Body of pancreas (tissue), 4 donors: ENCODE data around the gene FLNC.

Experiments used
- CTCF ChIP-seq, 7 experiments: fragments of 450-650 bp in 4 of 7; fragments of 200-600 bp in 3 of 7; sonication (generic) in 3 of 7; IDR thresholded peaks; one replicate each; pipeline ENCODE4 v1.5.1; 2016 to 2019; ENCODE audit warnings: antibody characterized with exemption in 7 of 7
- POLR2A ChIP-seq, 3 donors: fragments of 450-650 bp; IDR thresholded peaks; one replicate each; pipeline ENCODE4 v1.6.1; 2016; ENCODE audit warnings: antibody characterized with exemption in 3 of 3, mild to moderate bottlenecking in 2 of 3

- no peak for TF ChIP-seq CTCF (IDR thresholded peaks at IDR 0.05)
- TF ChIP-seq POLR2A (IDR thresholded peaks at IDR 0.05), result no peak
These were observed 25.0 kb upstream of the FLNC start for GRCh38 chr7:128805225-128805624.
